Mesenchymal stem cell (in vitro differentiated cells and primary cell): ENCODE data around the gene CCDC50.

ENCODE experiments used
- DNase-seq: peaks from one replicate; pipeline ENCODE4 v3.0.0-alpha.2; 2013
- H2AFZ ChIP-seq: one replicate; pipeline ENCODE4 v1.6.1; 2013; ENCODE audit warnings: low read depth, mild to moderate bottlenecking, control low read depth, inconsistent platforms, low read length, moderate library complexity
- H2AK5ac ChIP-seq: 2 replicates; pipeline ENCODE4 v1.6.1; 2013; ENCODE audit warnings: low read length, moderate library complexity, mild to moderate bottlenecking, inconsistent platforms; ENCODE audit not compliant: severe bottlenecking
- H2BK120ac ChIP-seq: one replicate; pipeline ENCODE4 v1.6.1; 2013; ENCODE audit warnings: low read depth, mild to moderate bottlenecking, inconsistent platforms, low read length, moderate library complexity
- H2BK12ac ChIP-seq, 2 experiments: one replicate each; pipeline ENCODE4 v1.6.1; 2013; ENCODE audit warnings: inconsistent platforms in 2 of 2, low read length in 2 of 2, mild to moderate bottlenecking in 2 of 2, moderate library complexity in 2 of 2, control low read depth in 1 of 2
- H2BK15ac ChIP-seq: one replicate; pipeline ENCODE4 v1.6.1; 2013; ENCODE audit warnings: mild to moderate bottlenecking, low read depth, inconsistent platforms; ENCODE audit not compliant: poor library complexity, severe bottlenecking
- H2BK5ac ChIP-seq: 2 replicates; pipeline ENCODE4 v1.6.1; 2013; ENCODE audit warnings: low read depth, mild to moderate bottlenecking, low read length, control low read depth, inconsistent platforms; ENCODE audit not compliant: poor library complexity, severe bottlenecking
- H3K14ac ChIP-seq, 2 experiments: one replicate each; pipeline ENCODE4 v1.6.1; 2013; ENCODE audit warnings: inconsistent platforms in 2 of 2, low read length in 2 of 2, control low read depth in 1 of 2, mild to moderate bottlenecking in 1 of 2, moderate library complexity in 1 of 2
- H3K18ac ChIP-seq, 2 experiments: one replicate each; pipeline ENCODE4 v1.6.1; 2013; ENCODE audit warnings: inconsistent platforms in 2 of 2, low read length in 2 of 2, control low read depth in 1 of 2, low read depth in 1 of 2, mild to moderate bottlenecking in 1 of 2
- H3K23ac ChIP-seq, 2 experiments: one replicate each; pipeline ENCODE4 v1.6.1; 2013; ENCODE audit warnings: inconsistent platforms in 2 of 2, low read length in 2 of 2, mild to moderate bottlenecking in 2 of 2, moderate library complexity in 2 of 2, control low read depth in 1 of 2
- H3K27ac ChIP-seq: 2 replicates; pipeline ENCODE4 v1.5.1; 2013; ENCODE audit warnings: mild to moderate bottlenecking, moderate library complexity, low read length, control low read depth, inconsistent platforms; ENCODE audit not compliant: poor library complexity, severe bottlenecking
- H3K27me3 ChIP-seq, 2 experiments: 2 replicates each; pipeline versions ENCODE4 v1.6.1 to v1.7.0; 2013; ENCODE audit warnings: low read length in 2 of 2, mild to moderate bottlenecking in 2 of 2, moderate library complexity in 2 of 2, control low read depth in 1 of 2, inconsistent platforms in 1 of 2; ENCODE audit not compliant: control insufficient read depth in 1 of 2, insufficient read depth in 1 of 2
- H3K36me3 ChIP-seq, 2 experiments: 2 replicates each; pipeline versions ENCODE4 v1.6.1 to v1.7.0; 2013; ENCODE audit warnings: low read length in 2 of 2, control low read depth in 1 of 2, inconsistent platforms in 1 of 2, low read depth in 1 of 2, mild to moderate bottlenecking in 1 of 2; ENCODE audit not compliant: insufficient read depth in 2 of 2, control insufficient read depth in 1 of 2
- H3K4ac ChIP-seq, 2 experiments: one replicate each; pipeline ENCODE4 v1.6.1; 2013; ENCODE audit warnings: inconsistent platforms in 2 of 2, low read length in 2 of 2, mild to moderate bottlenecking in 2 of 2, moderate library complexity in 2 of 2, control low read depth in 1 of 2, low read depth in 1 of 2
- H3K4me1 ChIP-seq: 2 replicates; pipeline ENCODE4 v1.6.1; 2013; ENCODE audit warnings: low read depth, low read length, control low read depth; ENCODE audit not compliant: control insufficient read depth, insufficient read depth
- H3K4me2 ChIP-seq: 2 replicates; pipeline ENCODE4 v1.6.1; 2013; ENCODE audit warnings: low read length, mild to moderate bottlenecking, inconsistent platforms; ENCODE audit not compliant: poor library complexity, severe bottlenecking
- H3K4me3 ChIP-seq, 2 experiments: 2 replicates each; pipeline versions ENCODE4 v1.5.1 to v1.7.0; 2013; ENCODE audit warnings: low read length in 2 of 2, mild to moderate bottlenecking in 2 of 2, control low read depth in 1 of 2, low read depth in 1 of 2; ENCODE audit not compliant: insufficient read depth in 1 of 2
- H3K79me1 ChIP-seq: replicated peaks from 2 replicates; pipeline ENCODE4 v1.6.1; 2013; ENCODE audit warnings: mild to moderate bottlenecking, control low read depth, low read length, inconsistent platforms; ENCODE audit not compliant: poor library complexity, severe bottlenecking
- H3K9ac ChIP-seq: 2 replicates; pipeline ENCODE4 v1.7.0; 2013; ENCODE audit warnings: mild to moderate bottlenecking, low read length, moderate library complexity
- H3K9me3 ChIP-seq: 2 replicates; pipeline ENCODE4 v1.7.0; 2013; ENCODE audit warnings: mild to moderate bottlenecking, low read length; ENCODE audit not compliant: control insufficient read depth
- H4K8ac ChIP-seq: one replicate; pipeline ENCODE4 v1.6.1; 2013; ENCODE audit warnings: inconsistent platforms, mild to moderate bottlenecking, low read length, moderate library complexity
- H4K91ac ChIP-seq: one replicate; pipeline ENCODE4 v1.6.1; 2013; ENCODE audit warnings: mild to moderate bottlenecking, low read length, inconsistent platforms
- WGBS: methylation state at CpG from one replicate; pipeline ENCODE4 v1.1.7; 2013; ENCODE audit warnings: mixed read lengths; 5-methylcytosine and 5-hydroxymethylcytosine counted together

CCDC50 gene

DNA sequence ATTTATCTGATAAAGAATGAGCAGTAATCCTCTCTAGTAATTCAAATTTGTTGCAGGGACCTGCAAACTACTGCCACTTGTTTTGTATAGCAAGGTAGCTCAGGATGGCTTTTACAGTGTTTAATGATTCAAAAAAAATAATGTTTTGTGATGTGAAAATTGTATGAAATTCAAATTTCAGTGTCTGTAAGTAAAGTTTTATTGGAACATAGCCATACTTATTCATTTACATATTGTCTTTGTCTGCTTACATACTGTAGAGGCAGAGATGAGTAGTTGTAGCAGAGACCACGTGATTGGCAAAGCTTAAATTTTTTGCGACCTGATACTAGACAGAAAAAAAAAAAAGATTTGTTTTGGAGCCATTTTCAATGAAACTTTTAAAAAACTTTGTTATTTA lies 7.6 kb downstream of the CCDC50 start:
- Histone ChIP-seq H3K4me3 (no peak overlapping the region), H3K27ac (peak overlapping the region; percentile 51), H4K91ac (no peak overlapping the region), H2BK120ac (no peak overlapping the region), H3K27me3 (no peaks in the 10 kb centered on the region), H3K9ac (peak overlapping the region; percentile 72), H4K8ac (no peak overlapping the region), H2BK15ac (no peak overlapping the region), H2AK5ac (no peak overlapping the region), H3K36me3 (no peaks in the 10 kb centered on the region), H3K4me2 (no peak overlapping the region), H2BK5ac (no peak overlapping the region), H3K4me1 (peaks cover 3% of the 10 kb centered on the region), H3K18ac (no peak overlapping the region), H3K79me1 (no peaks in the 10 kb centered on the region), H2AFZ (no peak overlapping the region), H3K14ac (no peak overlapping the region), H3K9me3 (no peaks in the 10 kb centered on the region), H3K23ac (no peak overlapping the region), H2BK12ac (no peak overlapping the region), H3K4ac (no peak overlapping the region)
- no peak for DNase-seq
- WGBS = 94% methylated on average over 2 of the region's 2 CpGs

DNA sequence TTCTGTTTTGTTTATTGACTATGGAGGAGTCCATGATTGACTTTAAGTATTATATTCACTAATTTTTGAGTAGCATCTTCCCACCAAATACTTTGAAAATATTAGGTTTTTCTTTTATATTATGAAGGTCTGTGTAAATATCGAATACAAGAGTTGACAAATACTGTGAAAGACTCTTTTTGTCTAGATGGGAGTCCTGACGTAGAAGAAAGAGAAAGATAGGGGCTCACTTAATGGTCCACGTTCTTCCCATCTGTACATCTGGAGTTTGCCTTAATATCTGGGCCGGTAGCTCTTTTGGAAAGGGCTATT lies 8.9 kb downstream of the CCDC50 start:
- Histone ChIP-seq H3K14ac (no peak overlapping the region), H3K4me2 (no peak overlapping the region), H3K36me3 (no peaks in the 10 kb centered on the region), H2AFZ (no peak overlapping the region), H3K9ac (peak overlapping the region; percentile 72), H3K27ac (peak overlapping the region; percentile 76), H4K8ac (no peak overlapping the region), H3K27me3 (no peaks in the 10 kb centered on the region), H3K79me1 (no peaks in the 10 kb centered on the region), H2BK15ac (no peak overlapping the region), H3K23ac (no peak overlapping the region), H2AK5ac (no peak overlapping the region), H2BK12ac (no peak overlapping the region), H4K91ac (no peak overlapping the region), H2BK5ac (no peak overlapping the region), H2BK120ac (no peak overlapping the region), H3K4me1 (peaks cover 5% of the 10 kb centered on the region), H3K4ac (no peak overlapping the region), H3K4me3 (peak overlapping the region in 1 of 2 experiments; percentile 37), H3K9me3 (no peaks in the 10 kb centered on the region), H3K18ac (no peak overlapping the region)
- 90% methylated on average over 4 of the region's 4 CpGs for WGBS
- no peak for DNase-seq

DNA sequence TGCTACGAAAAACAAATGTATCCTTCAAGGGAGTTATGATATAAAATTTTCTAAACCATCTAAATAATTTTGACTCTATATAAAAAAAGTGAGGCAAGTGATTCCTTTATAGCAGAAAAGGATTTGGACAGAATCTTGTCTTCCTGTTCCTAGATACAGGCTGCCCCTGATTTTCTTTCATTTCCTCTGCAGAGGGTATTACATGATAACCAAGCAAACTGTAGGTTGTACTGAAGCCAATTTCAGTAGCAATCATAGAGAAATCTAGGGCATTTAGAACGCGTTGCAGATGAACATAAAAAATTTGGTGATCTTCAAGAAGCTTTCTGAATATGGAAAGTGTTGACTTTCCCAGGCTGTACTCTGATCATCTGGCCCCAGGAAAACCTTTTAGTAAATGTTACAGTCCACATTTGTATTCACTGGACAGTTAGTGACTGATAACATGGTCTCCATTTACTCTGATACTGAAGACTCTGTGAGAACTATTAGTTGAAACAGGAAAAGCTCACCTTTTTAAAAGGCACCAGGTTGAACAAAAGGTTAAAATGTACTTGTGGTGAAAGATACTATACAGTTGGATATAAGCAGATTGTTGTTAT lies 10.2 kb downstream of the CCDC50 start:
- DNase-seq = peak; percentile 2
- H3K9me3 ChIP-seq = no peaks in the 10 kb centered on the region

DNA sequence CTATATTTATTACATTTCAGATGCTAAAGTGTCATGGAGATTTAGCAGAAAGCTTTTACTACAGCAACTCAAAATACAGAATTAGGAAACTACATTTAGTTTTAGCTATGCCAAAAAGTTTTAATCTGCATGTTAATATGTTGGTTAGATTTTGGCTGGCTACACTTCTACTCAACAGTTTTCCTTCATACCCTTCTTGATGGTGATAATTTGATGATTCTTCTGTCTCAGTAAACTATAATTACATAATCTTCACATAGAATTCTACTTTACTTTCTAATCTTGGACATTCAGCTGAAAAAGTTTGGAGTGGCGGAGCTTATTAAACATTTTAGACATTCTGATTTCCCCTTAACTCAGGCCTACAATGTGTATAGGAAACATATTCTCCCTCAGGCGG lies 11.2 kb downstream of the CCDC50 start:
- H2BK12ac ChIP-seq = no peak overlapping the region
- H4K91ac ChIP-seq = no peak overlapping the region
- no peak overlapping the region for H3K23ac ChIP-seq
- 100% methylated on average over 1 of the region's 2 CpGs for WGBS
- H3K4me2 ChIP-seq = no peak overlapping the region
- no peak overlapping the region for H3K27ac ChIP-seq
- no peak overlapping the region for H3K4ac ChIP-seq
- no peak overlapping the region for H2AK5ac ChIP-seq
- H4K8ac ChIP-seq = no peak overlapping the region
- H2BK120ac ChIP-seq = no peak overlapping the region
- H2AFZ ChIP-seq = no peak overlapping the region
- no peak overlapping the region for H3K18ac ChIP-seq
- no peak overlapping the region for H3K9ac ChIP-seq
- no peak for DNase-seq
- peaks cover 8% of the 10 kb centered on the region for H3K4me1 ChIP-seq
- H2BK15ac ChIP-seq = no peak overlapping the region
- no peak overlapping the region for H3K4me3 ChIP-seq
- H3K36me3 ChIP-seq = no peaks in the 10 kb centered on the region
- H2BK5ac ChIP-seq = no peak overlapping the region
- H3K9me3 ChIP-seq = no peaks in the 10 kb centered on the region
- H3K79me1 ChIP-seq = no peaks in the 10 kb centered on the region
- H3K27me3 ChIP-seq = no peaks in the 10 kb centered on the region
- H3K14ac ChIP-seq = no peak overlapping the region

More for the DNA sequence above, 10.2 kb downstream of the CCDC50 start:
- Histone ChIP-seq H3K23ac (no peak overlapping the region), H3K4me2 (no peak overlapping the region), H3K18ac (no peak overlapping the region), H3K4ac (no peak overlapping the region), H3K36me3 (no peaks in the 10 kb centered on the region), H4K8ac (no peak overlapping the region), H3K27ac (no peak overlapping the region), H2BK5ac (no peak overlapping the region), H3K27me3 (no peaks in the 10 kb centered on the region), H3K9ac (peak overlapping the region; percentile 4), H3K79me1 (no peaks in the 10 kb centered on the region), H2AFZ (no peak overlapping the region), H2BK12ac (no peak overlapping the region), H2AK5ac (no peak overlapping the region), H2BK15ac (no peak overlapping the region), H3K4me1 (peaks cover 7% of the 10 kb centered on the region), H3K14ac (no peak overlapping the region), H2BK120ac (no peak overlapping the region), H3K4me3 (no peak overlapping the region), H4K91ac (no peak overlapping the region)
- WGBS = 97% methylated on average over 2 of the region's 3 CpGs
